Measurements from ENCODE around the gene AK1. TPM values are rescaled to one million over a fixed set of nuclear protein-coding genes. Genes with fewer than 3 reads are reported as not detected.

Gene AK1
- total RNA-seq, 1 experiment from 2014 or later = 39.2 TPM

DNA sequence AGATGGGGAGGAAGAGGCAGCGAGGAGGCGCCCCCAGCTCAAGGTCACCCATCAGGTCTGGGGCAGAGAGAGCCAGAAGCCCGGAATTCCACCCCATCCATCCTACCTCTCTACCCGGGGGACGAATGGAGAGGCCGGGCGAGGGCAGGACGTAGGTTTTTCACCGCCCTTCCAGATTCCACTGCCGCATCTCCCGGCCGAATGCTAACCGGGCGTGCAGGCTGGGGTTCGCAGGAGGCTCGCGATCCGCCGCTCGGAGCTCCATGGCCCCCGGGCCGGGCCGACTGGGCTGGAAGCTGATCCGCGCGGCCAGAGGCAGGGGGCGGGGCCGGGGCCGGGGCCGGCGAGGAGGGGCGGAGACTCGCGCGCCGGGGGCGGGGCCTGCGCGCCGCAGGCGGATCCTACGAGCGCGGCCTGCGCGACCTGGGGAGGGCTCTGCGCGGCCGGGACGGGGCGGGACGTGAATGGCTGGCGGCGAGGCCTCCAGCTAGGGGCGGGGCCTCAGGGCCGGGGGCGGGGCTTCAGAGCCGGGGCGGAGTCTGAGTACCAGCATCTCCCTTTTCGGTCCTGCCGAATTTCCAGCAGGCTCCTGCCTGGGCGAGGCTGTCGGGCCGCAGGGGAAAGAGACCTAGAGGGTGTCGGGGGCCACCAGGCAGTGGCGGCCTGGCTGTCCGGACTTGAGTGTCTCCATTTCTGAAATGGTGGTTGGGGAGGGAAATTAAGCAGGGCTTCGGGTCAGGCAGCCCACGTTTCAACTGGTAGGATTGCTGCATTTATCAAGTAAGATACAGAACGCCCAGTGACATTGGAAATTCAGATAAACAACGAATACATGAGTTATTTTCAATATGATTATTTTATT lies 39.5 kb upstream of the AK1 start, which contains the start of gene ST6GALNAC4:
ST6GALNAC4 (minus strand) TSS at position 322 of the 862 bp plus-strand sequence. CDS start 622 bp downstream, outside the sequence.
- peak within 1 kb of the TSS; percentile 72 for H3K4me3 Mint-ChIP-seq (ENCODE audit: unreplicated experiment)
- intact Hi-C loops (cut with micrococcal nuclease; ENCODE audit: unreplicated experiment) = loop anchor here (2.0 to 10.0 kb wide), 5 partner anchors 45 to 692 kb away; partner anchors contain the start of genes CDK9, FPGS and TOR2A
- BruUV-seq (replicated peaks) = no TSS peak
- DNase-seq = peak; percentile 91 to 94
- no peak within 1 kb of the TSS for H3K27ac Mint-ChIP-seq (ENCODE audit: unreplicated experiment)
- no peaks in the 10 kb centered on the region for H3K36me3 ChIP-seq (ENCODE audit: control insufficient read depth, insufficient read depth, low read length)
- H3K9me3 ChIP-seq = no peaks in the 10 kb centered on the region
- TF ChIP-seq, protein P1, sequence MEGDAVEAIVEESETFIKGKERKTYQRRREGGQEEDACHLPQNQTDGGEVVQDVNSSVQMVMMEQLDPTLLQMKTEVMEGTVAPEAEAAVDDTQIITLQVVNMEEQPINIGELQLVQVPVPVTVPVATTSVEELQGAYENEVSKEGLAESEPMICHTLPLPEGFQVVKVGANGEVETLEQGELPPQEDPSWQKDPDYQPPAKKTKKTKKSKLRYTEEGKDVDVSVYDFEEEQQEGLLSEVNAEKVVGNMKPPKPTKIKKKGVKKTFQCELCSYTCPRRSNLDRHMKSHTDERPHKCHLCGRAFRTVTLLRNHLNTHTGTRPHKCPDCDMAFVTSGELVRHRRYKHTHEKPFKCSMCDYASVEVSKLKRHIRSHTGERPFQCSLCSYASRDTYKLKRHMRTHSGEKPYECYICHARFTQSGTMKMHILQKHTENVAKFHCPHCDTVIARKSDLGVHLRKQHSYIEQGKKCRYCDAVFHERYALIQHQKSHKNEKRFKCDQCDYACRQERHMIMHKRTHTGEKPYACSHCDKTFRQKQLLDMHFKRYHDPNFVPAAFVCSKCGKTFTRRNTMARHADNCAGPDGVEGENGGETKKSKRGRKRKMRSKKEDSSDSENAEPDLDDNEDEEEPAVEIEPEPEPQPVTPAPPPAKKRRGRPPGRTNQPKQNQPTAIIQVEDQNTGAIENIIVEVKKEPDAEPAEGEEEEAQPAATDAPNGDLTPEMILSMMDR (IDR thresholded peaks at IDR 0.05; ENCODE audit: insufficient read depth in 1 of 2, low read depth in 1 of 2, low read length in 1 of 2, severe bottlenecking in 1 of 2, unreplicated experiment in 1 of 2) = no peak
- peaks cover 7% of the 10 kb centered on the region for H3K4me1 Mint-ChIP-seq (ENCODE audit: low read depth, unreplicated experiment)
- H3K27me3 ChIP-seq (replicated peaks; ENCODE audit: control insufficient read depth, insufficient read depth, low read length) = no peaks in the 10 kb centered on the region
- no peaks in the 10 kb centered on the region for H3K9me3 Mint-ChIP-seq (ENCODE audit: unreplicated experiment)
- H3K4me3 ChIP-seq (ENCODE audit: low read depth, low read length) = peak within 1 kb of the TSS; percentile 62
- peaks cover 48% of the 10 kb centered on the region for H3K4me1 ChIP-seq
- CTCF ChIA-PET = interaction anchor here (0.6 to 1.7 kb wide), 7 partner anchors 9 to 182 kb away, joined by 3 to 12 read pairs (median 5); partner anchors contain the start of genes PIP5KL1 and TOR2A
- no peaks in the 10 kb centered on the region for H3K36me3 Mint-ChIP-seq (ENCODE audit: insufficient read depth, unreplicated experiment)
- H3K27me3 Mint-ChIP-seq (ENCODE audit: insufficient read depth, unreplicated experiment) = no peaks in the 10 kb centered on the region
- POLR2A ChIA-PET = interaction anchor here (0.6 to 1.0 kb wide), 7 partner anchors 32 to 529 kb away, joined by 3 to 7 read pairs (median 5); no protein-coding TSS in a partner anchor

DNA sequence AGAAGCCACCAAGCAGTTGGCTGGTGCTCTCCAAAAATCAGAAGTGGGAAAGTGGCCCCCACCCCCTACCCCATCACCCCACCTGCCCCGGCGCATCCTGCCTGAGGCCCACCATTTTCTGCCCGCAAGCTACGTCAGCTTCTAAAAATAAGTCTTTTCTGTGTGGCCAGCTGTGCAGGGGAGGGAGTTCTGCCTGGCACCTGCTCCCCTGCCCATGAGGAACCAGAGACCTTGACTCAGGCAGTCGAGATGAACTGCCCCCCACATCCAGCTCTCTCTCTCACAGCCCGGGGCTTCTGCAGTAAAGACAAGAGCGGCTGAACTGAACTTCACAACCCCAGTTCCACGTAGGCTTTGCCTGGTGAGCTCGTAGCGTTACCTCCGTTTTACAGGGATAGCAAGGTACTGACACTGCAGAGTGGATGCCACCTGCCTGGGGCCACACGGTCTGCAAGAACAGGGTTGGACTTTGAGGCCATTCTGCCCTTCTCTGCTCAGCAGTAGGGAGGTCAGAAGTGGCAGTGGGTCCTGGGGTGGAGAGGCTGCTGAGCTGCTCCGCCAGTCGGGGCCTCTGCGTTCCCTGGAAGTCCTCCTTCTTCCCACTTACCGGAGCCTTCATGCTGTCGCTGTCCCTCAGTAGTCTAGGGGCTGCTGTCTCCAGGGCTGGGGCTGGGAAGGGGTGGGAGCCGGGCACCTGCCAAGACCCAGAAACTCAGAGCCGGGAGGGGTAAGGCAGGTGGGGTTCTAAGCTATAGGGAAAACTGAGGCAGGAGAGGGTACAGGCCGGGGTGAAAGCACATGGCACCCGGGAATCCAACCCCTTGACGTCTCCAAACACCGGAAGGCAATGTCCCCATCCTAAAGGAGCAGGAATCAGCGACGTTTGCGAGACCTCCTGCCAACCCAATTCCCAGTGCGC lies 38.6 kb upstream of the AK1 start:
- no peaks in the 10 kb centered on the region for H3K27me3 Mint-ChIP-seq (ENCODE audit: insufficient read depth, unreplicated experiment)
- H3K4me1 Mint-ChIP-seq (ENCODE audit: low read depth, unreplicated experiment) = peaks cover 7% of the 10 kb centered on the region
- peak overlapping the region; percentile 72 for H3K4me3 Mint-ChIP-seq (ENCODE audit: unreplicated experiment)
- no peaks in the 10 kb centered on the region for H3K36me3 Mint-ChIP-seq (ENCODE audit: insufficient read depth, unreplicated experiment)
- ChIA-PET CTCF (interaction anchor here (0.6 to 1.7 kb wide), 8 partner anchors 10 to 181 kb away, joined by 3 to 12 read pairs (median 6); partner anchors contain the start of genes PIP5KL1 and TOR2A), POLR2A (interaction anchor here (0.6 to 1.0 kb wide), 6 partner anchors 32 to 528 kb away, joined by 3 to 7 read pairs (median 5); no protein-coding TSS in a partner anchor)
- H3K4me1 ChIP-seq = peaks cover 44% of the 10 kb centered on the region
- H3K9me3 Mint-ChIP-seq (ENCODE audit: unreplicated experiment) = no peaks in the 10 kb centered on the region
- H3K9me3 ChIP-seq = no peaks in the 10 kb centered on the region
- H3K27ac Mint-ChIP-seq (ENCODE audit: unreplicated experiment) = no peak overlapping the region
- H3K36me3 ChIP-seq (ENCODE audit: control insufficient read depth, insufficient read depth, low read length) = no peaks in the 10 kb centered on the region; the same call in 1 of the 2 replicates
- TSS peak; percentile 53 for BruUV-seq (replicated peaks)
- peak overlapping the region; percentile 62 for H3K4me3 ChIP-seq (ENCODE audit: low read depth, low read length)
- no peak for DNase-seq
- H3K27me3 ChIP-seq (replicated peaks; ENCODE audit: control insufficient read depth, insufficient read depth, low read length) = no peaks in the 10 kb centered on the region
- TF ChIP-seq, protein P1 (IDR thresholded peaks at IDR 0.05; ENCODE audit: insufficient read depth in 1 of 2, low read depth in 1 of 2, low read length in 1 of 2, severe bottlenecking in 1 of 2, unreplicated experiment in 1 of 2) = no peak
- intact Hi-C loops (cut with micrococcal nuclease; ENCODE audit: unreplicated experiment) = loop anchor here (2.0 to 10.0 kb wide), 5 partner anchors 44 to 691 kb away; partner anchors contain the start of genes CDK9, FPGS and TOR2A
